GM18873 (cell line): ENCODE data around the gene ZNF140.

Source experiments
- ATAC-seq: cut with Tn5 transposase; IDR thresholded peaks from one replicate; pipeline ENCODE4 v1.9.1; 2021; ENCODE audit warnings: mild to moderate bottlenecking, moderate library complexity, moderate number of reproducible peaks; ENCODE audit not compliant: unreplicated experiment, low FRiP score

Gene ZNF140

DNA sequence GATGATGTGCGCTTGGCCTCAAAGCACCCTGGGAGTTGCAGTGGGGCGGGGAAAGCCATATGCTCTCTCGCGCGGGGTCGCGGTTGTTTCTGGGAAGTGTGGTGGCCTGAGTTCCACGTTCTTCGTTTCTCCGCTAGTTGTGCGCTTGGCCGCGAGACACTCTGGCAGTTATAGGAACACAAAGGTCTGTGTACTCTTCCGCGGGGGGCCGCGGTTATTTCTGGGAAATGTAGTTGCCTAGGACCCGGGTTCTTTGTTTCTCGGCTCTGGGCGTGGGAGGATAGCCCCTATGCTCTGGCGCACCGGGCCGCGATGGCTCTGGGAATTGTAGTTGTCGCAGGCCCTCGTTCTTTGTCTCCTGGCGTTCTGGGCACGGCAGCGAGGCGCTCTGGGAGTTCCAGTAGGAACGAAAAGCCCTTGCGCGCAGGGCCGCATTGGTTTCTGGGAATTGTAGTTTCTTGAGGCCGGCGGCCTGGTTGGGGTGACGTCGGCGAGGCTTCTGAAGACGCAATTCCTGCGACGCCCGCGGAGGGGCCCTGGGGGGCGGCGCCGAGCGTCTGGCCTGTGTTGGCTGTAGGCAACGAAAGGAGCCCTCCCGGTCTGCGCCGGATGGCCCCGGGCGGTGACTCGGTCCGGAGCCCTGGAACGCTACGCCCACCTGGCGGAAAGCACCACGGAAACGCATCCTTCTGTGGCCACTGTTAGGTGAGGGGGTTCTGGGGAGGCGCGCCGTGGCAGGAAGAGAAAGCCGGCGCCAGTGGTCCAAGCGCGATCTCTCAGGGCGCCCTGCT lies at the start of gene ZNF140:
ZNF140 (plus strand) TSS at position 556 of the 791 bp plus-strand sequence. CDS start 398 bp downstream, outside the sequence.
- ATAC-seq: peak; percentile 71

DNA sequence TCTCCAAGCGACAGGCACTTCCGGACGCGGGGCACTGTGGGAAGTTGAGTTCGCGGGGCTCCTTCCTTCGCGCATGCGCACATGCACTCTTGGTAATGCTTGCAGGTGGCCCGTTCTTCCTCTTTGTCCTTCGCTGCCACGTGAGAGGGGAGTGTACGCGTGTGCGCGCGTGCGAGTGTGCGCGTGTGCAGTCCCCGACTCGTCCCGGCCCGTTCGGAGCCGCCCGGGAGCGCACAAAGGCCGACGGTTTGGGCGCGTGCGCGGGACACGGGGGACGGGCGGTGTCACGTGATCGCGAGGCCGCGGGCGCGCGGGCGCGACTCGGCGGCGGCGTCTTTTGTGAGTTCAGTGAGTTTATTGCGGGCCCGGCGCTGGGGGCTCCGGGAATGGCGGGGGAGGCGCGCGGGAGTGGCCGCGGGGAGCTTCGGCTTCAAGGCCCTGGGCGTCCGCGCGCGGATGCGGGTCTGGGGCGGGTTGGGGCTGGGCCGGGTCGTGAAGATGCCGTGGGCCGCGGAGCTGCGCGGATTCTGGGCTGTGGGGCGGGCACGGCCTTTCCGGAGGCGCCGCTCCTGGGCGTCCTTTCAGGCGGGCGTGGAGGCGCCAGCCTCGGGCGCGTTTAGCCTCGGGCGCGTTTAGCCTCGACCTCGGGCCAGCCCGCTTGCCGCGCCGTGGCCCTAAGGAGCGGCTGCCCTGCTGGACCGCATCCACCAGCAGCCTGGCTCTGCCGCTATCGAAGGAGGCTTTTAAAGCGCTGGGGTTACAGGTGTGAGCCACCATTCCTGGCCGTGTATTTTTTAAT lies 43.3 kb upstream of the ZNF140 start, which contains the start of gene ZNF84:
ZNF84 (plus strand) TSS at position 303 of the 799 bp plus-strand sequence. CDS start 3,959 bp downstream, outside the sequence.
- peak; percentile 87 for ATAC-seq

DNA sequence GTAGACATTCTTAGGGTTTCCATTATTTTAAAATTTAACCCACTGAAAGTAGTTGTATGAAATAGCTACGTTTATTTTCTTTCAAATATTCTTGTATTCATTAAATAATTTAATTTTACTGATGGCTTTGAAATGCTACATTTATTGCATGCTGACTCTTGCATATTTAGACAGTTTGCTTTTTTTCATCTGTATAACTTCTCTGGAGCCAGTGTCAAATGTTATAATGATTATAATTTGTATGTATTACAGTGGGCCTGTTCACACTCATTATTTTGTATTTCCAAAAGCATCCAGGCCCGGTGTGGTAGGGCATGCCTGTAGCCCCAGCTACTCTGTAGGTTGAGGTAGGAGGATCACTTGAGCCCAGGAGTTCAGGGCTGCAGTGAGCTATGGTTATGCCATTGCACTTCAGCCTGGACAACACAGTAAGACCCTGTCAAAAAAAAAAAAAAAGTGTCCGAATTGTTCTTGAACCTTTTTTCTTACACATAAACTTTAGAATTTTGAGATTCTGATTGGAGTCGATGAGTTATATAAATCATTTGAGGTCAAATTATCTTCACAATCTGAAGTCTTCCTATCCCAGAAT lies 42.5 kb upstream of the ZNF140 start:
- ATAC-seq: no peak

DNA sequence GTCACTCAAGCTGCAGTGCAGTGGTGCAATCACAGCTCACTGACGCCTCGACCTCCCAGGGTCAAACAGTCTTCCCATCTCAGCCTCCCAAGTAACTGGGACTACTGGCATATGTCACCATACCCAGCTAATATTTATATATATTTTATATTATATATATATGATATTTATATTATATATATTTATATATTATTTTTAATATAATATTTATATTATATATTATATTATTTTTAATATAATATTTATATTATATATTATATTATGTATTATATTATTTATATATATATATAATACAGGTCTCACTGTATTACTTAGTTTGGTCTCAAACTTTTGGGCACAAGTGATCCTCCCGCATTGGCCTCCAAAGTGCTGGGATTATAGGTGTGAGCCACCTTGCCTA lies 34.0 kb upstream of the ZNF140 start:
- ATAC-seq: no peak

DNA sequence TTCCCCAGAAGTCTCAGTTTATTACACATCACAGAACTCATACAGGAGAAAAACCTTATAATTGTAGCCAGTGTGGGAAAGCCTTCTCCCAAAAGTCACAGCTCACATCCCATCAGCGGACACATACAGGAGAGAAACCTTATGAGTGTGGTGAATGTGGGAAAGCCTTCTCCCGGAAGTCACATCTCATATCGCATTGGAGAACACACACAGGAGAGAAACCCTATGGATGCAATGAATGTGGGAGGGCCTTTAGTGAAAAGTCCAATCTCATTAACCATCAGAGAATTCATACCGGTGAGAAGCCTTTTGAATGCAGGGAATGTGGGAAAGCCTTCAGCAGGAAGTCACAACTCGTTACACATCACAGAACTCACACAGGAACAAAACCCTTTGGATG lies 23.3 kb upstream of the ZNF140 start:
- ATAC-seq: no peak

DNA sequence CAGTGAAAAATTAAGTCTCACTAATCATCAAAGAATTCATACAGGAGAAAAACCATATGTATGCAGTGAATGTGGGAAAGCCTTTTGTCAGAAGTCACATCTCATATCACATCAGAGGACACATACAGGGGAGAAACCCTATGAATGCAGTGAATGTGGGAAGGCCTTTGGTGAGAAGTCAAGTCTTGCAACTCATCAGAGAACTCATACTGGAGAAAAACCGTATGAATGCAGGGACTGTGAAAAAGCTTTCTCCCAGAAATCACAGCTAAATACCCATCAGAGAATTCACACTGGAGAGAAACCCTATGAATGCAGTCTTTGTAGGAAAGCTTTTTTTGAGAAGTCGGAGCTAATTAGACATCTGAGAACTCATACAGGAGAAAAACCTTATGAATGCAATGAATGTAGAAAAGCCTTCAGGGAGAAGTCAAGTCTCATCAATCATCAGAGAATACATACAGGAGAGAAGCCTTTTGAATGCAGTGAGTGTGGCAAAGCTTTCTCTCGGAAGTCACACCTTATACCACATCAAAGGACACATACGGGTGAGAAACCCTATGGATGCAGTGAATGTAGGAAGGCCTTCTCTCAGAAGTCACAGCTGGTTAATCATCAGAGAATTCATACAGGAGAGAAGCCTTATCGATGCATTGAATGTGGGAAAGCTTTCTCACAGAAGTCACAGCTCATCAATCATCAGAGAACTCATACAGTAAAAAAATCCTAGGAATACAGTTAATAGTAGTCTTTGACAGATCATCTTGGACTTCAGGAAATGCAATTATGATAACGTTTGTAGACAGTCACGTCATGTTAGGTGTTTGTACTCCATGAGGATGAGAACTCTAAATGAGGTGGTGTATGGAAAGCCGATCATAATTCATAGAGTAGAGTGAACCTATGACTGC lies 22.3 kb upstream of the ZNF140 start:
- ATAC-seq: no peak

DNA sequence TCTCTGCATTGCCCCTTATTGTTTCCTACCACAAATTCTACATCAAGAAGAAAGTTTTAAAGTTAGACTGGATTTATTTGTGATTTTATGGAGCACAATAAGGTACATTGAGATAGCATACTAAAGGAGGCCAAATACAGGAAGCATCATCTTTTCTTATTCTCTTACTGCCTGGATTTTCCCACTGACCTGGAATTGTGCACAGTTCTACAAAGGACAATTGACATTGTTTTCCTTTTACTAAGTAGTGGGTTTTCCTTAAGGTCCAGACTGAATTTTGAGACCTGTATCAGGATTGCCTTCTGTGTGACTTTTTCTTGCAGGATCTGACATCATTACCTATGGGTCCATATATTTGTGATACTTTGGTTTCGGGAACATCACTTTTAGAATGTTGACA lies 18.8 kb upstream of the ZNF140 start:
- ATAC-seq: no peak

DNA sequence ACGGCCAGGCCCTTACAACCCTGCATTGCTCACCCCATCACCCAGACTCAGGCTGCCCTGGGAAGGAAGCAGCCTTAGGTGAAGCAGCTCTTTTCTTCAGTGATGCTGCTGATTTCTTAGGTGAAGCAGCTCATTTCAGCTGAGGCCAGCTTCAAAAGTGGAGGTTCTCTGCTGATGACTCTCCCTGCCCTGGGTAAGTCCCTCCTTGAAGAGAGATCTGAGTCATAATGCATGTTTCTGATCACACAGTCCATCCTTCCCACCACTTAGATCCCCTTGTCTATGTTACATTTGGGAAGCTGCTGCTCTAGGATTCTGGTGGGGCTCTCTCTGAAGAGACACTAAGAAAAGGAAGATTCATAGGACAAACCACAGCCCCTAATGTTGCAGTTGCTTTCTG lies 17.2 kb upstream of the ZNF140 start:
- no peak for ATAC-seq

DNA sequence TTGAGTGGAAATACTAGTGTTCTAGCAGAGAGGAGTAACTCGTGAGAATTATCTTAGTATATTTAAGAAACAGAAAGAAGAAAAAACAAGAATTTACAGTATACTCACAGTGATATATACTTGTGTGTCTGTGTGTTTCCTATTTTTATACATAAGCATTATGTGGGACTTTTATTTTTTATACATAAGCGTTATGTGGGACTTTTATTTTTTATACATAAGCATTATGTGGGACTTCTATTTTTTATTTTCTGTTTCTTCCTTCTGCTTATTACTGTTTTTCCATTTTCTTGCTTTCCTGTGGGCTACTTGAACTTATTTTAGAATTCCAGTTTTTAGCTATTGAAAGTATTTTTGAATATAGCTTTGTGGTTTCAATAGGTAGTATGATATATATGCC lies 6.9 kb upstream of the ZNF140 start:
- ATAC-seq: no peak

DNA sequence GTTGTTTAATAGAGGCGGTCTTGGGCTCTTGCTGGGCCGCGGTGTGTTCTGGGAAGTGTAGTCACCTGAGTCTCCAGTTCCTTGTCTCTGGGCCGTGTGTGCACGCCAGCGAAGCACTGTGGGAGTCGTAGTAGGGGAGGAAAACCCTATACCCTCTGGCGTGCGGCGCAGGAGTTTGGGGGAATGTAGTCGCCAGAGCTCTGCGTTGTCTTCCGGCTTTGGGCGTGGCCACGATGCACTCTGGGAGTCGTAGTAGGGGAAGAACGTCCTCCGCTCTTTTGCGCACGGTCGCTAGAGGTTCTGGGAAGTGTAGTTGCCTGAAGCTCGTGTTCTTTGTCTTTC lies 726 bp upstream of the ZNF140 start:
- peak; percentile 78 for ATAC-seq

DNA sequence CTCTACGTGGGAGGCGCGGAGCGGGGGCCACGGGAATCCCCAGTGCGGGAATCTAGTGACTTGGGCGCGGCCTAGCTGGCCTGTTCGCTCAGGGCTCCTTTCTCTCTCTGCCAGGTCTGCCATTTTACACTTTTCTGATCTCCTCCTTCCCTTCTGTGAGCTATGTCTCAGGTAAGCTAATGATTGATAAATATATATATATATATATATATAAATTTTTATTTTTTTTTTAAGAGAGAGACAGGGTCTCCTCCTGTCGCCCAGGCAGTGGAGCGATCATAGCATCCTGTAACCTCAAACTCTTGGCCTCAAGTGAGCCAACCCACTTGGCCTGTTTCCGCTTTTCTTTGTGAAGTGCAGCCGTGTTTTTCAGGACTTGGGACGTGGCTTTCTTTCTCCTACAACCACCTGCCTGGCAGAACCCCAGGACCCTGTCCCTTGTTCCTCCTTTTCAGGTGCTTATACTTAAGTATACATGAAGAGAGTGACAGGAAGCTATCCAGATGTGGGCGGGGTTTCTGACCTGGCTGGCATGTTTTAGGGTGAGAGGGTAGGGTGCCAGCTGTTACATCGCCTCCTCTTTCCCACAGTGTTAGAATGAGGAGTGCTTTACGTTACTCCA lies 547 bp downstream of the ZNF140 start:
- no peak for ATAC-seq

DNA sequence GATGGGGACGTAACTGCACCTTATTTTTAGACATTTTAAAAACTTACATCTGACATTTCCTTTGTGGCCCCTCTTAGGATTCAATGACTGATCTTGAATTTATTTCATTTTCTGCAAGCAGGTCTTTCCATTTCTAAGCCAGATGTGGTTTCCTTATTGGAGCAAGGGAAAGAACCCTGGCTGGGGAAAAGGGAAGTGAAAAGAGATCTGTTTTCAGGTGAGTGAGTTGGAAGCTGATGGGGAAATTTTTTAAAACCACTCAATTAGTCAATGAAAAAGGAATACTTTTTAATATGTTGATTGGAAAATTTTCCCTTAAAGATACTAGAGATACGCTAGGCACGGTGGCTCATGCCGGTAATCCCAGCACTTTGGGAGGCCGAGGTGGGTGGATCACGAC lies 2.6 kb downstream of the ZNF140 start:
- no peak for ATAC-seq

DNA sequence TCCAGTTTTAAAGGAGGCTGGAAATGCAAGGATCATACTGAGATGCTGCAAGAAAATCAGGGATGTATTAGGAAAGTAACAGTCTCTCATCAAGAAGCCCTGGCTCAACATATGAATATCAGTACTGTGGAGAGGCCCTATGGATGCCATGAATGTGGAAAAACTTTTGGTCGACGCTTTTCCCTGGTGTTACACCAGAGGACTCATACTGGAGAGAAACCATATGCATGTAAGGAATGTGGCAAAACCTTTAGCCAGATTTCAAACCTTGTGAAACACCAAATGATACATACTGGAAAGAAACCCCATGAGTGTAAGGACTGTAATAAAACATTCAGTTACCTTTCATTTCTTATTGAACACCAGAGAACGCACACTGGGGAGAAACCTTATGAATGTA lies 24.9 kb downstream of the ZNF140 start:
- ATAC-seq: no peak

DNA sequence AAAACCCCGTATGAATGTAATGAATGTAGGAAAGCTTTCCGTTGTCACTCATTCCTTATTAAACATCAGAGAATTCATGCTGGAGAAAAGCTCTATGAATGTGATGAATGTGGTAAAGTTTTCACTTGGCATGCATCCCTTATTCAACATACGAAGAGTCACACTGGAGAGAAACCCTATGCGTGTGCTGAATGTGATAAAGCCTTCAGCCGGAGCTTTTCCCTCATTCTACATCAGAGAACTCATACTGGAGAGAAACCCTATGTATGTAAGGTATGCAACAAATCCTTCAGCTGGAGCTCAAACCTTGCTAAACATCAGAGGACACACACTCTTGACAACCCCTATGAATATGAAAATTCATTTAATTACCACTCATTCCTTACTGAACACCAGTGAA lies 25.5 kb downstream of the ZNF140 start:
- ATAC-seq: no peak

DNA sequence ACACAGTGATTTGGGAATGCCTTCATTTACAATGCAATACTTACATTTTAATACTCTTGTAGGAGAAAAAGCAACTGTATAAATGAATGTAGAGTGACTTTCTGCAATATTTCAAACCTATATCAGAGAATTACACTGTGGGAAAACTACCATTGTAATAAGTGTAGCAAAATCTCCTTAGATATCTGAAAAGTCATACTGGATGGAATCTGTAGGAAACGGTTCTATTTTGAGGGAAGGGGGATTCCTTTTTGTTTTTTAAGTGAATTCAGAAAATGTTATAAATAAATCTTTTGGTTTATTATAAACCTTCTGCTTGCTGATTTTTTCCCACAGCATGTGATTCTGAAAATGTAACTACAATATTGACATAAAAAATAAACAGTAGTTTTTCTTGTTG lies 26.4 kb downstream of the ZNF140 start:
- ATAC-seq: no peak

DNA sequence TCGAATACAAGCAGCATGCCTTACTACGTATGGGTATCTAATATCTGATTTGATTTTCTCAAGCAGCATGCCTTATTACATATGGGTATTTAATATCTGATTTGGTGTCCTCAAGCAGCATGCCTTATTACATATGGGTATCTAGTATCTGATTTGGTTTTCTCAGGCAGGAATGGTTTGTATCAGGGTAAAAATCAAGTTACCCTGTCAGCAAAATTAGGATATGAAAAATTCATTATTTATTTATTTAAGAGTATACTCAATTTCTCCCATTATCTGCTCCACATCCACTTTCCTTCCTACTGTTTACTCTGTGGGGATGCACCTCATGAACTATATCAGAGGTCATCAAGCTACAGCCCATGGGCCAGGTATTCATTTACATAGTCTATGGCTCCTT lies 27.4 kb downstream of the ZNF140 start:
- no peak for ATAC-seq

DNA sequence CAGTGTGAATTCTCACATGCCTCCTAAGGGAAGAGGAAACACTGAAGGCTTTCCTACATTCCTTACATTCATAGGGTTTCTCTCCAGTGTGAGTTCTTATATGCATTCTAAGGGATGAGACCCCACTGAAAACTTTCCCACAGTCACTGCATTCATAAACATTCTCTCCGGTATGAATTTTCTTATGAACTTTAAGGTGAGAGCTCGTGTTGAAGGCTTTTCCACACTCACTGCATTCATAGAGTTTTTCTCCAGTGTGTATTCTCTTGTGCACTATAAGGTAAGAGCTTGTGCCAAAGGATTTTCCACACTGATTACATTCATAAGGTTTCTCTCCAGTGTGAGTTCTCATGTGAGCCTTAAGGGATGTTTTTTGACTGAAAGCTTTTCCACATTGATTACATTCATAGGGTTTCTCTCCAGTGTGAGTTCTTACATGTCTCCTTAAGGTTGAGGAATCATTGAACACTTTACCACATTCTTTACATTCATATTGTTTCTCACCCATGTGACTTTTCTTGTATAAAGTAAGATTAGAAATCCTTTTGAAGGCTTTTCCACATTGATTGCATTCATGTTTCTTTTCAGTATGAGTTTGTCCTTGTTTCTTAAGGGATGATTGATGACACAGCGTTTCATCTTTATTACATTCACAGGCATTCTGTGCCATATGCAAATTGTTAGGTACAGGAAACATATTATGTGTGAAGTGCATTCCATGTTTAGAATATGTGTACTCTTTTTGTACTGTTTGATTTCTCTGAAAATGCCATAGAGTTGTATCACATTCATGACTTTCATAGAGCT lies 39.9 kb downstream of the ZNF140 start:
- ATAC-seq: no peak

DNA sequence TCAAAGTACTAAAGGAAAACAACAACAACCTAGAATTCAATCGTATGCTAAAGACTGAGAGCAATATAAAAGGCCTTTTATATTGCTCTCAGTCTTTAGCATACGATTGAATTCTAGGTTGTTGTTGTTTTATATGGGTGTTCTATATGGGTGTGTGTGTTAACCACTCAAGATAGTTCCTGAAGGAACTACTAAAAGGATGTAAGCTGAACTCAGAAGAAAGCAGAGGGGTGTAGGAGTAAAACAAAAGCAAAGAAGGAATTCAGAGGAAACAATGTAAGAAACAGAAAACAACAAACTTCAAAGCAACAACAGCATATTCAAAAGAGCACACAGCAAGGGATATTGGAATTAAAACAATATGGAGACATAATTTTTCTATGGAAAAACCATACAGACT lies 44.0 kb downstream of the ZNF140 start:
- ATAC-seq: no peak

DNA sequence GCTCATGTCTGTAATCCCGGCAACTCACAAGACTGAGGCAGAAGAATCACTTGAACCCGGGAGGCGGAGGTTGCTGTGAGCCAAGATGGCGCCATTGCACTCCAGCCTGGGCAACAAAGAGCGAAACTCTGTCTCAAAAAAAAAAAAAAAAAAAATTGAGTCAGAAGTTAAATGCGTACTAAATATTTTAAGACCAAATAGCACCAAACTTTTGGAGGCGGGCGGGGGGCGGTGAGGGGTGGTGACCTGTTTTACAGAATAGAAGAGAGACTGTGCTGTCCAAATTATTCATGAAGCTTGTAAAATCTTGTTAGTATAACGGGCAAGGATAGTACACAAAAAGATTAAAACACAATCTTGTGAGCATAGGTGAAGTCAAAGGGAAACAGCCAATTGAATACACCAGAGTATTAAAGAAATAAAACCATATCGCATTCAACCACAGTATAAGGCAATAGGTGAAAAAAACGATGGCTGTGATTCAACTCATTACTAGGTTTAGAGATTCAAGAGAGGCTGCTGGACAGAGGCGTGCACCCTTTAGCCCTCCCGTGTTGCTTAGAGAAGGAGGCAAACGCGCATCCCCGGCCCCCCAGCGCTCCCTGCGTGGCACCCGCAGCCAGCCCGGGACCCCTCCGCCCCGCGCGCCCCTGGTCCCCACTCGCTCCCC lies 48.8 kb downstream of the ZNF140 start:
- ATAC-seq: no peak
